GM19238 (cell line): ENCODE results near the gene CTIF.
A peak's percentile ranks its signal among the peaks of the same experiment; 100 is the strongest.

Experiments
- DNase-seq: peaks from one replicate; pipeline ENCODE4 v3.0.0; 2011; ENCODE audit warnings: low spot score; ENCODE audit not compliant: insufficient read length

CTIF gene

GRCh38 chr18:48831113-48831759 lies 292.4 kb downstream of the CTIF start:
- DNase-seq = no peak

DNA sequence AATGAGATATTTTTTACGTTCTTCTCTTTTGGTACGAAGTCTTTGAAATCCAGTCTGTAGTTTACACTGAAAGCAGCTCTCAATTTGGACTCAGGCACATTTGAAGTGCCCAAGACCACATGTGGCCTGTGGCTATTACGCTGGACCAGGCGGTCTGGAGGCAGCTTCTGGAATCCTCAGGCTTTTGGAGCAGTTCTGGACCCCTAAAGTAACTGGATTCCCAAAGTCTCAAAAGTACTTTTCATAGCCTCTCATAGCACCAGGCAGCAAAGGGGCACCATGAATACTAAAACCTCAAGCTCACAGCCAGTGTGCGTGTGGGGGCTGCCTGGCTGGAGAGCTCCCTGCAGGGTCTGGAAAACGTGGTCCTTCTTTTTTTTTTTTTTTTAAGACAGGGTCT lies 293.0 kb downstream of the CTIF start:
- no peak for DNase-seq

GRCh38 chr18:48832938-48833700 lies 294.3 kb downstream of the CTIF start:
- no peak for DNase-seq

DNA sequence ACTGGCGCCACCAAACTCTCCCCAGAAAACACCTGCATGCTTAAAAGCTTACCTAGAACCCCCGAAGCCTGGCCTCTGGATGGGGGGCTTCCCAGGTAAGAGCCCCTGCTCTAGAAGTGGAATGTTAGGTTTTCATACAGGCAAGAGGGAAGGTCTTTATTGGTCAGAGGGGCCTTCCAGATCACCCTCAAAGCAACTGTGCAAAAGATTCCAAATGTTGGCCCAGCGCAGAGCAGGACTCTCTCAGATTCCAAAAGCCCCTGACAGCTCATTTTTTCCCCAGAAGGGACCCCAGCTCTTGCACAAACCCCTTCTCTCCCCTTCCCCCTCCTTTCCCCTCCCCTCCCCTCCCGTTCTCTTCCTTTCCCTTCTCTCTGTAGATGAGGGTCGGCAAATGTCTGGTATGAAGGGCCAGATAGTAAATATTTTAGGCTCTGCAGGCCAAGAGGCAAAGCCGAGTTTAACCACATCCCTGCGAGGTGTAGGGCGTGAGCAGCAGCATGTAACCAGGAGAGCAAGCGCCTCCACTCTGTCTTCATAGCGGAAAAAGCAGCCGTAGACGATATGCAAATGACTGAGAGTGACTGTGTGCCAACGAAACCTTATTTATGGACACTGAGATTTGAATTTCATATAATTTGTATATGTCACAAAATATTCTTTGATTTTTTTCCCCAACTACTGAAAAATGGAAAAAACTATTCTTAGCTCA lies 295.0 kb downstream of the CTIF start:
- DNase-seq = peak; percentile 79

DNA sequence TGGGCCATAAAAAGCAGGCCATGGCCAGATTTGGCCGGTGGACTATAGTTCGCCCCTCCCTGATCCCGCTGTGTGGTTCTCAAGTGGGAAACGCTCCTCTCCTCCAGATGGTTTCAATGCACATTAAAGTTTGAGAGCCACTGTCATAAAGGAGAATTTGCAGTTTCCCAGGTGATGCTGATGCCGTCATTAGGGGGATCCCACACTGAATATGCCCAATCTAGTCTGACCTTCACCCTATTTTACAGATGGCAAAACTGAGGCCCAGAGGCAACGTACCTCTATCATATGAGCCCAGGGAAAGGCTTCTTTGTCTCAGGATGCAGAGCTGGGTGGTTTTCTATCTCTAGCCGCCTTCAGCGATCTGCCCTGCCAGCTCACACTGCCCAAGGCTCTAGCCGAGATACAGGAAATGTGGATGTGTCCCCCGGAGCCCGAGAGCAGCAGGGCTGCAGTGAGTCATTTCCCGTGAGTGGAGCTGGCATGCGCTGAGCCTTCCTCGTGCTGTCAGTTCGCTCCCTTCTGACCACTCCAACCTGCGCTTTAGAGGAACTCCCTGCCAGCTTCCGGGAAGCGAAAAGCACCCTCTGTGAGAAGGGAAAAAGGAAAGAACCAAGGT lies 295.7 kb downstream of the CTIF start:
- peak; percentile 66 for DNase-seq

- no peak for DNase-seq
Measured at GRCh38 chr18:48835119-48835518, 296.3 kb downstream of the CTIF start.

- DNase-seq = no peak
Measured at GRCh38 chr18:48835745-48836170, 296.9 kb downstream of the CTIF start.

DNA sequence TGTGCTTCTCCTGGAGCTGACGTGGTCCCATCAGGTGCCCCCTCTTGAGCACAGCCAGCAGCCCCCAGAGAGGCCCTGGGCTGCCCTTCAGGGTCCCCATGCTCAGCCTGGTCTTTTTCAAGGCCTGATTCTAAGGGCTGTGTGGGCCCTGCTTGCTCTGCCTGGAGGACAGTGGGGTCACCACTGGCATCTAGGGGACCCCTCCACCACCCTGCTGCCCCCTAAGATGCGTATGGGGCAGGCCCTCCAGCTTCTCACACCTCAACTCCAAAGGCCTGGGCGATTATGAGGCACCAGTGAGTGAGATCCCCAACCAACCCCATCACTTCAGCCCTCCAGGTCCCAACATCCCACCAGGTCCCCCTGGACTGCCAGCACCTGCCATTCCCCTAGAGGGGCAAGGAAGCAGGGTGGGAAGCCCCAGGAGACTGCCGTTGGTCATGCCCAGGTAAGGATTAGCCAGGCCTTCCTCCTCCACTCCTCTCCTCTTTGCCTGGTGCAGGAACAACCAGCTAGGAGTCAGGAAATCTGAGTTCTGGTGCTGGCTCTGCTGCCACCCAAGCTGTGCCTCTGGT lies 297.5 kb downstream of the CTIF start:
- no peak for DNase-seq

DNA sequence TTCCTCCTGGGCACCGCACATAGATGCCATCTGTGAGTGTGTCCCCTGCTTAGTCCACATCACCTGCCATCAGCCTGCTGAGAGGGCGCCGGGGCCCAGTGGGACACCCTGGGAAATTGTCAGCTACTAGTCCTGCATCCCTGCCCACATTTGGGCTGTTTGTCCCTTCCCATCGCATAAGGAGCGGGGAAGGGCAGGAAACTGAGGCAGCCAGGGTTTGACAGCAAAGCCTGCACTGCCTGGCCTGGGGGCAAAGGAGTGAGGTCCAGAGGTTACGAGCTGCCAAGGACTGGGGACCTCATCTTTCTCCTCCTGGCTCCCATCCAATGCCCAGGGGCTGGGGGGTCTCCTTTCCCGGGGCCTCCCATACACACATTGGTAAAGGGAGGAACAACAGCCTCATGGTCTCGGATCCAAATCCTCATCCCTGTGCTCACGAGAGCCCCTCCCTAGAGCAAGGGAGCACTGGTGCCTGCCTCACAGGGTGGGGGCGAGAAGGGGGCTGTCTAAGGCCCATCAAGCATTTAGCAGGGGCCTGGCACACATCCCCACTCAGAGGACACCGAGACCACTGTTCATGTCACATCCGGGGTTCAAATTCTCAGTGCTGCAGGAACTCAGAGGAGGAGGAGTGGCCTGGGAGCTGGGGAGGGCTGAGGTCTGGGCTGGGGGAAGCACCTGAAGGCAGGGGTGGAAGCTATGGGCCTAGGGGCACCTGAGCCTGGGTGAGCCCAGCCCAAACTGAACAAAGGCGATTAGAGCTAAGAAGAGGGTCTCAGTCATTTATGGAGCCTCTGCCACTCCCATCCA lies 298.2 kb downstream of the CTIF start:
- DNase-seq = no peak

DNA sequence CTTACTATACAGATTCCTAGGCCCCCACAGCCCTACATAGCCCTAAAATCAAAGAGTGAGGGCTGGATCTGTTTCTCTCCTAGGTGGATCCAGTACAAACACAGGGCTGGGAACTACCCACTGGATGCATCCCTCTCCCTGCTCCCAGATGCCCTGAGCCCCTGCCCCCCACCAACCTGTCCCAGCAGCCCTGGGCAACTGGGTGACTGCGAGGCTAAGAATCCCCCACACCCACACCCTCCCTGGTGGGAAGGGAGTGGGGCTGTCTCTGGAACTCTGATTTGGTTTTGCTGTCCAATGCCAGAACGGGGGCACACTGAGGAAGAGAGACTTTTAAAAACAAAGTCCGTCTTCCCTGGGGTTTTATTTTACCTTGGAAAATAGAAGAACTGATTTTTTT lies 298.8 kb downstream of the CTIF start:
- DNase-seq = no peak

GRCh38 chr18:48838166-48838775 lies 299.4 kb downstream of the CTIF start:
- DNase-seq = no peak

GRCh38 chr18:48838921-48839818 lies 300.3 kb downstream of the CTIF start:
- DNase-seq = no peak

GRCh38 chr18:48839819-48840490 lies 301.1 kb downstream of the CTIF start:
- DNase-seq = no peak

GRCh38 chr18:48840491-48840877 lies 301.7 kb downstream of the CTIF start:
- DNase-seq = no peak

GRCh38 chr18:48841381-48842258 lies 302.8 kb downstream of the CTIF start:
- DNase-seq = no peak

GRCh38 chr18:48842259-48843061 lies 303.6 kb downstream of the CTIF start:
- DNase-seq = no peak

DNA sequence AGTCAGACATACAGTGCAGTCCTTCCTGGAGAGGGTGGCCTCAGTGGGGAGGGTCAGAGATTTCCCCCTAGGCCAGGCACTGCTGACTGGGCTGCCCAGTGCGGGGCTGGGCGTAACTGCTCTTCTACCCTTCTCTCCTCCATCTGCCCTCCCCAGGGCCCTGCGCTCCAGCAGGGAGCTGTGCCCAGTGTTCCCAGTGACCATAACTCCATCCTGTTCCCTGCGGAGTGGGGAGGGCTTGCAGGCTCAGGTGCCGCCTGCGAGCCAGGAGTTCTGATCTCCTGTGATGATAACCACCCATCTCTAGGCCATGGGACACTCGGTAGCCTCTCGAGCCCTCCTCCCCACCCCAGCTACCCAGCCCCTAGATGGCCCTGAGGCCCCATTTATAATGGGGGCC lies 304.3 kb downstream of the CTIF start:
- DNase-seq = no peak
